GM18907 (cell line): ENCODE measurements around the gene KCNJ9.

Experiments
- ATAC-seq: cut with Tn5 transposase; IDR thresholded peaks from one replicate; pipeline ENCODE4 v1.9.1; 2021; ENCODE audit warnings: mild to moderate bottlenecking, moderate library complexity; ENCODE audit not compliant: unreplicated experiment

The KCNJ9 gene

GRCh38 chr1:160086456-160086892 lies 5.1 kb downstream of the KCNJ9 start:
- ATAC-seq, result no peak

DNA sequence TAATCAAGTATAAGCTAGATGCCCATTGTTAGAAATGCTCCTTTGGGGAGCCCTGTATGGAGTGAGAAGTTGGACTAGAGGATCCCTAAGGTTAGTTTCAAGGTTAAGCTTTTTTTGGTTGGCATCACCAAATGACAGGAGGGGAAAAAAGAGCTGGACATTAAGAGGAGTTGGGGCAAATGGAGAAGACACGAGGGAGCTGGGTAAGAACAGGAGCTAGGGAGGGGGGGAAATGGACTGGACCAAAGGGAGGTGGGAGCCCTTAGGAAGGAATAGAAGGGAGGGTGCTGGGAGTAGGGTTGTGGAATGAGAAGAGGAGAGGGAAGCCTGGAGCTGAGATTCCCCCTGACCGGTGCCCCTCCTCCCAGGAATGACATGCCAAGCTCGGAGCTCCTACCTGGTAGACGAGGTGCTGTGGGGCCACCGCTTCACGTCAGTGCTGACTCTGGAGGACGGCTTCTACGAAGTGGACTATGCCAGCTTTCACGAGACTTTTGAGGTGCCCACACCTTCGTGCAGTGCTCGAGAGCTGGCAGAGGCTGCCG lies 5.9 kb downstream of the KCNJ9 start:
- no peak for ATAC-seq

DNA sequence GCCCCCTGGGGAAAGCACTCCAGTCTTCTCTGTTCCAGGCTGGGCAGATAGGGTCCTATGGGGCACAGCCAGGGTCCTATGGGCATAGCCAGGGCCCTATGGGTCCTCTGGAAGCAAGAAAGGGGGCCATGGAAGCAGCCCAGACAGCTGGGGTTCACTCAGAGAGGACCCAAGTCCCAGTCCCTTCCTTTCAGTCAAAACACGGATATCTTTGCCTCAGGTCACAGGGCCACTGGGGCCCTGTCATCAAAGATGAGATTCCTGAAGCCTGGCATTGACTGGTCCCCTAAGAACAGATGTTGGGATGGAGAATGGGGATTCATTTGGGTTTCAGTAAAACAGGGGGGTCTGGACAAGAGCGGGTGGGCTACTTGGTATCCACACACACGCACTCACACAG lies 8.5 kb downstream of the KCNJ9 start:
- ATAC-seq, result no peak

DNA sequence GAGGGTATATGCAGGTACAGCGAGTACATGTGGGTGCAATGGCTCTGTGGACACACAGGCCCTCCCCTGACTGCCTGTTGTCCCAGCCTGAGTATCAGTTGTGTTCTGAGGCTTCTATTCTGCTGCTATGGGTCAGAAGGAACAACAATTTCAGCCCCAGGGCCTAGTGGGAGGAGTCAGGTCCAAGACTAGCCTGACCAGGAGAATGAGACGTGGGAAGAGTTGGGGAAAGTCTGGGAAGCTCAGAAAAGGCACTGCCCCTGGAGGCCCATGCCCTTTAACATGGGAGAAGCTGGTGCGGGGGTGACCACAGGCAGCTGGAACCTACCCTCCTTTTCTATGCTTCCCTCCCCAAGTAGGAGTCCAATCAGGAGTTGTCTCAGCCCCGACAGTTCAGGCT lies 9.4 kb downstream of the KCNJ9 start:
- ATAC-seq, result no peak

- no peak for ATAC-seq
Observed at GRCh38 chr1:160091666-160092223, 10.4 kb downstream of the KCNJ9 start.

DNA sequence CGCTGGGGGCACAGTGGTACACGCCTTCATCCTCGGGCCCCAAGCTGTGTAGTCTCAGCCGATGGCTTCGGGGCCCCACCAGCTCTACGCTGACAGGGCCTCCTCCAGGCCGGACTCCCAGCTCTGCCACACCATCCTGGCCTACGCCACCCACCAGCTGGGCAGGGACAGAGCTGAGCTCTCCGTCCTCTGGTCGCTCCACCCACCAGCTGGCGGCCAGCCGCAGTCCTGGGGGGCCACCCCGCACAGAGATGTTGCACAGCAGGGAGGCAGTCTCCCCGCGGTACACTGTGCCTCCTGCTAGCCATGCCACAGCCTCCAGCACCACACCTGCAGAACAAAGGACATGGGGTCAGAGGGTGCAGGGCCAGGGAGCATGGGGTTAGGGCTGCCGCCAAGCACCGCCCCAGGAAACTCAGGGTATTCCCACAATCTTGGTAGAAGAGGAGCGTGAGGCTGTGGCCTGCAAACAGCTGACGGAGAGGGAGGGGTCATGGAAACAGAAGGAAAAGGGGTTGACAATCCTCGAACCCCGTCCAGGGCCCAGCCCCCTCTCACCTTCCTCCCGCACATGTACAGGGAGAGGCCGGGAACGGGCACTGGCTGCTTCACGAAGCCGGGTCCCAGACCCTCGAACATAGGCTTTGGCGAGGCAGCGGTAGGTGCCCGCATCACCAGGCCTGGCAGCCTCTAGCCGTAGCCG lies 11.2 kb downstream of the KCNJ9 start:
- no peak for ATAC-seq

DNA sequence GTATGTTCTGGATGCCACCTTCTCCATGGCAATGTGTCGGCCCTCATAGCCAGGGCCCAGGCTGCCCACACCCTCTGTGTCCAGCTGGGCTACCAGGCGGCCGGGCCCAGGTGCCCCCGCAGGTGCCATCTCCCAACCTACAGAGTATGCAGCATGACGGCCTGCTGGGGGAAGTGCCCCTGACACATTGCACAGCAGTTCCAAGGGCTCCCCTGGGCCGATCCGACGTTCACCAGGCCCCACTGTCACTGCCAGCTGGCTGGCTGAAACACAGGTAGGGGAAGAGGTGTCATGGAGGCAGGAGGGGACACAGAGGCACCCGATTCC lies 11.7 kb downstream of the KCNJ9 start:
- ATAC-seq, result no peak

GRCh38 chr1:160093624-160094290 lies 12.4 kb downstream of the KCNJ9 start:
- ATAC-seq, result no peak

DNA sequence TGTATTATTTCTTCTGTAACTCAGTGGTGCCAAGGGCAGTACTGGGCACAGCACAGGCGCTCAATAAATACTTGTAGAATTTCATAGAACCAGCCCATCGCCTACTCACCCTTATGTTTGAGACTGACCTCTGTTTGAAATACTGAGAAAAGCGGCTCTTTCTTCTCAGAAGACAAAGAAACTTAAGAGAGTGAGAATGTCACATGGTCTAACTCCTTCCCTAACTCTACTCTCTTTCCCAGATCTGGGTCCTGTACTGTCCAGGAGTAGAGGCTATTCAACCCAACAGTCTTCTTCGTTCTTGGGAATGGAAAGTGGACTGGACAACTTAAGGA lies 12.9 kb downstream of the KCNJ9 start:
- no peak for ATAC-seq

- no peak for ATAC-seq
Observed at GRCh38 chr1:160094806-160095205, 13.5 kb downstream of the KCNJ9 start.

DNA sequence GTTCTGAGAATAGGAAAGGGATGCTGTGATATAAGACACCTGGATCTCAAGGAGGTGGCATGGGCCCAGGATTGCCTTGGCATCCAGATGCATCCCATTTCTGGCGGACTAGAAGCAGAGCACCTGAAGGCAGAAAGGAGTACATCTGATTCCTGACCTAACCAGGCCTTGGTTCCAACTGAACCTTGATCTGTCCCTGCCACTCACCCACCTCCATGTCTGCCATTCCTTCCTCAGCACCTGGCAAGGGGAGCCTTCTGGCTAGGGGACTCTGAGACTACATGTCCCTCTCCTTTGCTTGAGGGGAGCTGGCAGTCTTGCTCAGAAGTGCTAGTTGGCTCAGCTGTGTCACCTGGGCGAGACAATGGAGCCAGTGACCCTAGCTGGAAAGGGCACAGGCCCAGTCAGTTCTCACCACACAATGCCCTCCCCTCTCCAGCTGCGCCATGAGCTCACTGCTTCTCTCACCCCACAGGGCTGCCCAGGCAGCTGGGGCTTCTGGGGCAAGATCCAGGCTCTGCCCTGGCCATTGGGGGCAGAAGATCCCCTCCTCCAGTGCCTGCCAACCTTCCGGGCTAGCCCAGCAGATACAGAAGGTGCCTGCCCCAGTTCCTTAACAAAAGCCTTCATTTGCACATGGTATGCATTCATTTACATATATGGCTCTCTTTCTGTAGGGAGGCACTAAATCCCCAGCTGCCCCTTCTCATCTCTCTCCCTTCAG lies 14.2 kb downstream of the KCNJ9 start:
- no peak for ATAC-seq

GRCh38 chr1:160096274-160097116 lies 15.2 kb downstream of the KCNJ9 start:
- no peak for ATAC-seq

DNA sequence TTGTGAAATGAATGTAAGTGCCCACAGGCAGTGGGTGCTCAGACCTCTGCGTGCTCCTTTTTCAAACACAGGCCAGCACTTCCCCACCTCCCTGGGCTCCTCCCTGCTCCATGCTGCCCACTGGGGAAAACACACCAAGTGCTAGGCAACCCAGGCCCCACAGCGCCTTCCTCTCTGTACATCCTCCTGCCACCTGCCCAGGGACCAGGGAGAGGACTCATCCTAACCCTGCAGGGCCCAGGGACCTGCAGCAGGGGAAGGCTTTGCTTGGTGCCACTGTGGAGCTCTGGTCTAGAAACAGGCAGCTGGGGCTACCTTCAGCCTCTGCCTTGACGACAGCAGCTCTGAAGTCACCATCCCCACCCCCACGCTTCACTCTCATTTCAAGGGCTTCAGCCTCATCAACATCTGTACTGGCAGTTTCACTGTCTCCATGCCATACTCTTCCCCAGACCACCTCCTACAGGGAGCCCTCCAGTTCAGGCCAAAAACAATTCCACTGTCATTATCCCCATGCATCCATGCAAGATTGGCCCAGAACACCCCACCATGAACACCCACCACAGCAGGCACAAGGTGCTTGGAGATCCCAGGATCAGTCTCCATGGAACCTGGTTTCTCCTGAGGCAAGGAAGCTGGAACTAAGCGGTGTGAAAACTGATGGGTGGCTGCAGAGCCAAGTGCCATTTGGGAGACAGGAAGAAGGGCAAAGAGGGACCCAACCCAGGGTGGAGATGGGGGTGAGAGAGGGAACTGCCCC lies 16.0 kb downstream of the KCNJ9 start:
- ATAC-seq, result no peak

DNA sequence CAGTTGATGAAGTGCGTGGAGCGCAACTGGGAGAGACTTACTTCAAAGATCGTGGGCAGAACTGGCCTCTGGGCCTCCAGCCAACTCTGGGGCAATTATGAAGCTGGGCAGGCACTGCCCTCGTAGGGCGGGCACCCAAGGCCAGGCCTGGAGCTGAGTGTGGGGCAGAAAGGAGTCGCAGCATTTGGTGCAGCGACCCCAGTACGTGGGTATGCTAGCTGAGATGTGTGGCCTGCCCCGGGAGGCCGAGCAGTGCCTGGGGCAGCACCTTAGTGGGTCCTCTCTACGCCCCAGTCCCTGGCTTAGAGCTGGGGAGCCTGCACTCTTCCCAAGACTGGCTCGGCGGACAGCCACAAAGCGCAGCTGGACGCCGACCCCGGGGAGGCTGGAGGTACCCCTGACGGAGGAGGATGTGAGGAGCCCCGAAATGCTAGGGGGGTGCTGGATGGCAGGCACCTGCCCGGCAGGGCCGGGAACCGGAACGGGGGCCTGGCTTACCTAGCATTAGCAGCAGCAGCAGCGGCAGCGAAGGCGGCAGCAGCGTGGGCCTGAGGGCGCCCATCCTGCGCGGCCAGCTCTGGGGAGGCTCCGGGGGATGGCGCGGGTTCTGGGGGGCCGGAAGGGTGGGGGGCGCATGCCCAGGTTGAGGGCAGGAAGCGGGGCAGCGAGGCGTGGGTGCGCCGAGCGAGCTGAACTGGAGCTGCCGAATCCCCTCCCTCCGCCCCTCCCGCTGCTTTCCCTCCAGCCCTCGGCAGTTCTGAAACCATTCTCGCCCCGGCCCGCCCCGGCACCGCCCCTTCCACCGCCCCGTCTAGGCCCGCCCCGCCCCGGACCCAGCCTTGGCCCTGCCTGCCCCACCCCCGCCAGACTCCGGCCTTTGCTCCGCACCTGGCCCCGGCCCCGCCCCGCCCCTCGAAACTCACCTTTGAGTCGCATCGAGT lies 16.8 kb downstream of the KCNJ9 start, which contains the start of gene IGSF8:
IGSF8 (minus strand) TSS at position 709 of the 941 bp plus-strand sequence; CDS start at position 562, 147 bp downstream.
- ATAC-seq, result peak; percentile 47

DNA sequence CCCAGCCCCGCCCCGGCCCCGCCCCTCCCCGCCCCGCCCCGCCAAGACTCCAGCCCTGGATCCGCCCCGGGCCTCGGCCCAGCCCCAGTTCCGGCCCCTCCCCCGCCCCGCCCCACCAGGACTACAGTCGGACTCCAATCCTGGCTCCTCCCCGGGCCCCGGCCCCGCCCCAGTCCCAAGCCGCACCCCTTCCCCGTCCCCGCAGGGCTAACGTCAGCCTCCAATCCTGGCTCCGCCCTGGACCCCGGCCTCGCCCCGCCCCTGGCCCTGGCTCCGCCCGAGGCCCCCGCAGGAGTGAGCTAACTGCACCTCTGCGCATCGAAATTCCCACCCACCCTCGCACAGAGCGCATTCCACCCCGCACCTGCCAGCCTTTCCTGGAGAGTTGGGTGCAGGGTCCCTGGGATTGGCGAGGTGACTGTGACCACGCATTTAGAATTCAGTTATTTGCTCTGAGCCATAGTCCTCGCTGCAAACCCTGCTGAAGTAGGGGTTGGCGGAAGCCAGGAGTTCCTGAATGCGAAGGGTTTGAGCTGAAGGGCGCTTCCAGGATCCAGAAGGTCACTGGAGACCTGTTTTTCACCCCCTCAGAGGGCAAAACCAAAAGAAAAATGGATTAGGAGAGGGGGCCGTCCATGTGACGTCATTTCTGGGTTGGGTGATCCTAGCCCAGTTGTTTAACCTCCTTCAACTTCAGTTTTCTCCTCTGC lies 17.7 kb downstream of the KCNJ9 start:
- peak; percentile 81 for ATAC-seq

DNA sequence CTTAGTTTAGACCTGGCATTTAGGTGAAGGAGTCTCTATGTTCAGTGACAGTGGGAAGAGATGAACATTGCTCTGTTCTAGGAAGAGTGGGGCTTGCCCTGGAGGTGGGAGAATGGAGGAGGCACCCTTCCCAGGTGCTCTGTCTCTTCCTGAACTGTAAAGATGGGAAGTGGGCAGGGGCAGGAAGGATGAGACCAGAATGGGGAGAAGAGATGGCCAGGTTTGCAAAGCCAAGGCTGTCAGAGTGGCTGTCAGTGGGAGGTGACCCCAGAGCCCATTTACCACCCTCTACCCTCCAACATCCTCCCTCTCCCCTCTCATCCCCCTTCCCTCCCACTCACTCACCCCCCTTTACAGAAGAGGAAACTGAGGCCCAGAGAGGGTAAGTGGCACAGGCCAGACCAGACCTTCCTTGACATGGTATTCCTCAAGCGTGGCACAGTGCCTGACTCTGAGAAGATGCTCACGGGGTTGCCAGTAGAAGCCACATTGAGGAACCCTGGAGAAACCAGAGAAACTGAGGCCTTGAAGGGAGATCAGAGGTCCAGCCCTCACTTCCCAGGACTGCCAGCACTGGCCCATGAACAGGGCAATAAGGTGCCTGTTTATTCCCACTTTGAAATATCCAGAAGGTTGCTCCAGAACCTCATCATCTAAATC lies 18.5 kb downstream of the KCNJ9 start:
- no peak for ATAC-seq

DNA sequence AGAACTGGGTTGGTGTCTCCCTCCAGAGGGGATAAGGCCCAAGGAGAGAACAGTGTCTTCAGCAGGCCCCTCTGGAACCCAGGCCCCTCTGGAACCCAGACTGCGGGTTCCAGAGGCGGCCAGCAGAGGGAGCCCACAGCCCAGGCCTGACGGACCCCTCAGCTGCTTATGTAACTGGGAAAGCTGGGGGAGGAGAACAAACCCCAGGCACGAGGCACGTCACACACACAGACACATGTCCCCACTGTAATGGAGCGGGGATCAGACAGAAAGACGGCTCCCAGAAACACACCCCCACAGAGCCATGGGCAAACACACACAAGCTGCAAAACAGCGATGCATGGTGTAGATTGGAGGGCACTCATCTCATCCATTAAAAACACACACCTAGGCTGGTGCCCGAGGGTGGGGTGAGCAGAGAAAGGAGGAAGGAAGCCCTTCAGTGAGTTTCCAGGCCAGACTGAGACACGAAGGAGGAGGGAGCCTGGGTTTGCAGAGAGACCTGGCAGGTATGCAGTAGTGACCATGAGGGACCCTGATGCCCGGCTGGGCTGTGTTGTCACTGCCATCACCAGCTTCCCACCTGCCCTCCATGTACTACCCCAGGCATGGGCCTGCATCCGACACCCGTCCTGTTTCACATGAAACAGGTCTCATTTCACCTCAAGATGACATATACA lies 19.8 kb downstream of the KCNJ9 start:
- ATAC-seq, result peak; percentile 24
